Stimulated activated CD4-positive, alpha-beta T cell treated with anti-CD3 and anti-CD28 coated beads, Interleukin-2, amount 100 ng/mL, for 24 hours (primary cell): ENCODE data around the gene IER3.
"Not testable (repeated sequence)": the region's sequence is repeated elsewhere in the genome, so short reads cannot be mapped to it uniquely, and the experiment has no call there.

Source experiments
- DNase-seq, 2 donors: peaks; one replicate each; pipeline ENCODE4 v3.0.0-alpha.2; 2020

Gene IER3

DNA sequence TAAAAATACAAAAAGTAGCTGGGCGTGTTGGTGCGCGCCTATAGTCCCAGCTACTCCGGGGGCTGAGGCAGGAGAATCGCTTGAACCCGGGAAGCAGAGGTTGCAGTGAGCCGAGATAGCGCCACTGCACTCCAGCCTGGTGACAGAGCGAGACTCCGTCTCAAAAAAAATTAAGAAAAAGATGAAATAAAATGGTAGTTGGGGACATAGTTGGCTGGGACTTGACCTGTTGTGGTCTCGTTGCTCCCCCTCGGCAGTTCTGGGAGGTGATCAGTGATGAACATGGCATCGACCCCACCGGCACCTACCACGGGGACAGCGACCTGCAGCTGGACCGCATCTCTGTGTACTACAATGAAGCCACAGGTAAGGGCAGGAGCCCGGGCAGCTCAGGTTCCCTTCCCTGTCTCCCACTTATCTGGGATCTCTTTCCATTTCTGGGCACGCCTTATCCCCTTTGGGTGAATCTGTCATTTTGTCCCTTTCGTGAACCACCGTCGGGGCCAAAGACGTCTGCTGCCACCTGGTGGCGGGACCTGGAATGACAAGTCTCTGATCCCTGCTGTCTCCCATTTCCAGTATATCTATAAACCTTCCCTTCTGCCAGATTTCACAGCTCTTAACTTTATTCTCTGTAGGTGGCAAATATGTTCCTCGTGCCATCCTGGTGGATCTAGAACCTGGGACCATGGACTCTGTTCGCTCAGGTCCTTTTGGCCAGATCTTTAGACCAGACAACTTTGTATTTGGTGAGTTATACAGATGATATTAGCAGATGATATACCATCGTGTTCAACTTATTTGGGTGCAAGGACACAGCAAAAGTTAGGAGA, 21.9 kb downstream of the IER3 start:
- DNase-seq = peak; percentile 86 to 92

DNA sequence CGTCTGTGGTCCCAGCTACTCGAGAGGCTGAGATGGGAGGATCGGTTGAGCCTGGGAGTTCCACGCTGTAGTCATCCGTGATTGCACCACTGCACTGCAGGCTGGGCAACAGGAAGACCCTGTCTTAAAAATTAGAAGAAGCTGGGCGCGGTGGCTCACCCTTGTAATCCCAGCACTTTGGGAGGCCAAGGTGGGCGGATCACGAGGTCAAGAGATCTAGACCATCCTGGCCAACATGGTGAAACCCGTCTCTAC, 22.4 kb downstream of the IER3 start:
- DNase-seq = peak in 1 of 2 donors; percentile 41

- DNase-seq = peak; percentile 98
Measured at GRCh38 chr6:30721198-30722024, 22.9 kb downstream of the IER3 start.

DNA sequence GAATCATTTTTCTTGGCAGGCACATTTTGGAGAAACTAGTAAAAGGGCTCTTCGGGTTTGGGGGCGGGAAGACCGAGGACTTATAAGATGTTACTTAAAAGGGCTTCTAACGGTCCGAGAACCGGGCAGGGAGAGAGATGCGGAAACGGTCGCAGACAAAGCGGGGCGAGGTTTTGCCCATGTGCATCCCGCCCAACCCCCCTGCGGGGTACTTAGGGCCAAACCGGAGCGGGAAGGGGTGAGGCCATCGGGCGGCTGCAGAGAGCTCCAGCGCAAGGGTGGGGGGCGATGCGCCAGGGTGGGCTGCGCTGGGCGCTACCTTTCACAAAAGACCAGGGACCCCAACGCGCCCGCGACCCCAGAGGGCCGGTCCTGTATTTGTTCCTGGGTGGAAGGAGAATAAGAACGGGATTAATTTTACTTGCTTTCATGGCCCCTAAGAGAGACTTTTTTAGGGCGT, 23.6 kb downstream of the IER3 start:
- peak; percentile 71 to 76 for DNase-seq

- peak; percentile 95 for DNase-seq
Measured at GRCh38 chr6:30719791-30720737, 24.3 kb downstream of the IER3 start, which contains the start of gene TUBB. Gene TUBB, plus strand, starts transcription at chr6:30720352. Its CDS starts 155 bp downstream, at chr6:30720507.

DNA sequence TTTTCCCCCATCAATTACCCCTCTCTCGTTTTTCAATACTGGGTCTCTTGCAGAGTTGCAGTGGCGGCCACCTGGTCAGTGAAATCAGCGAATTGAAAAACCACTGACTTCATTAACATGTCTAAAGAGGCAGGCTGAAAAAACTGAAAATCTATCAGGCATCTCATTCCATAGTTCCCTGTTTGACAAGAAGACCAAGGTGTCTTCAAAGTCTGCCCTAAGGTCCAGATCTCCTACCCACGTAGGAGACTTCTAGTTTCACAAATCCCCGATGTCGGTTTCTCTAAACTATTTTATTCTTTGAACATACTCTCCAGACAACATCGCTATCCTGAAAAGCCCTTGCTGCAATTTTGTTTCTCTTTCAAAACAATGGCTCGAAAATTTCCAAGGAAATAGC, 25.0 kb downstream of the IER3 start:
- DNase-seq = no peak

- not testable (repeated sequence) for DNase-seq
Measured at GRCh38 chr6:30717845-30718720, 26.3 kb downstream of the IER3 start.

DNA sequence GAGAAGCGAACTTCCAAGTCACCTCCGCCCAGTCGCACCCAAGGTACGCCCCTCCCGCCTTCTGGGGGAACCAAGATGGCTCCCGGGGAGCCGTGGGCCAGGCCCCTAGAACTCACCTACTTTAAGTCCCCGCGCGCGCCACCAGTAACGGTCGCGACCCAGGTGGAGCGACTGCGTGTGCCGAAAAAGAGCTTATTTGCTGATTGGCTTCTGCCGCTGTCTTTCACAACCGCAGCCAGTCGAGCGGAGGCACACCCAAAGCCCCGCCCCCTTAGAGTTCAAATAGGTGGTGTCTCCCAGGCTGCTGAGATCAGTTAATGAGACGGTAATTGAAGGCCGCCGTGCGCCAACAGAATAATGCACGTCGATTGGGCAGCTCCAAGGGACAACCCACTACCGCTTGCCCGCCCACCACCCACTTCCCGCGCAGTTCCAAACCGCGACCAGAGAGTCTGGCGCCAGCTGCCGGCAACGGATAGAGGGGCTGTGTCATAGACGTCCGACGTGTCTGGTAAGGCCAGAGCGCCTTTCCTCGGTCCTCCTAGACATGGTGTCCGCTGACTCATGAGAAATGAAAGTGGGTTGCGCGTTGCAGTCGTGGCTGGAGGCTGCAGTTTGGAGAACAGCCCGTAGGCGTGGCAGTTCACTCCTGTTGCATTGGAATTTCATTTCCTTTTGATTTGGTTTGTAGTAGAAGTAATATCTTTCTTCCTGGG, 27.1 kb downstream of the IER3 start, which contains the start of gene MDC1:
Gene MDC1 (minus strand): TSS at position 153 of the 716 bp plus-strand sequence. CDS start 2,106 bp downstream, outside the sequence.
- DNase-seq = peak; percentile 99

GRCh38 chr6:30716879-30717128, 27.5 kb downstream of the IER3 start:
- DNase-seq = no peak

DNA sequence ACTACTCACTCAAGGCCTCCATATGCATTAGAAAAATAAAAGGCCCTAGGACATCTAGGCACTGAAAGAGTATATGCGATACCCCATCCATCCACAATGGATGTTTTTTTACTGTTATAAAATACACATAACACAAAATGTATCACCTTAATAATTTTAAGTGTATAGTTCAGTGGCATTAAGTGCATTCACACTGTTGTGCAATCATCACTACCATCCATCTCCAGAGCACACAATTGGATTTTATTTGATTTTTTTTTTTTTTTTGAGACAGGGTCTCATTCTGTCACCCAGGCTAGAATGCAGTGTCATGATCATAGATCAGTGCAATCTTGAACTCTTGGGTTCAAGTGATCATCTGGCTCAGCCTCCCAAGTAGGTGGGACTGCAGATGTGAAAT, 30.1 kb downstream of the IER3 start:
- DNase-seq = no peak

- DNase-seq = no peak
Measured at GRCh38 chr6:30712441-30712945, 31.9 kb downstream of the IER3 start.

DNA sequence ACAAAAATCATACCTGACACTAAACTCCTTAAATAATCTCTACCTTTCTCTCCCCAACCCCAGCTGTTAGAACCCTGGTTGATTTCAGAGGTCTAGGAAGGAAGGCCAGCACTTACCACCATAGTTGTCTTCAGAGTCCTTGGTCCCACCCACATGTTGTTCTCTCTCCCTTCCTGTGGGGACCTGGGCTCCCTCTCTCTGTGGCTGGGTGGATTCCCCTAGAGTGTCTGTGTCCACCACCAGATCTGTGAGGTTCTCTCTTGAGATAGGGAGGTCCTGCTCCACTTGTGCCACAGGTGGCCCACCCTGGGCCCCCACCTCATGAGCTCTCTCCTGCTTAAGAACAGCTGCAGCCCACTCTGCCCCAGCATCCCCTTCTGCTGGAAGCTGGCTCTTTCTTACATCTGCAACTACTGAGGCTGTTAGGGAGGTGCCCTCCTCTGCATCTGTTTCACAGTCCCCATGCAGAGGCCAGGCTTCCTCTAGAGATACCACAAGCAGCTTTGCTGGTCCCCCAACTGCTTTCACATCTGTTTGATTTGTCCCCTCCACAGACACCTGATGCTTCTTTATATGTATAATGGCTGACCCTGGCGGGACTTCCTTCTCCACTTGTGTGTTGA, 32.5 kb downstream of the IER3 start:
- no peak for DNase-seq

- no peak for DNase-seq
Measured at GRCh38 chr6:30709101-30709868, 35.1 kb downstream of the IER3 start.

DNA sequence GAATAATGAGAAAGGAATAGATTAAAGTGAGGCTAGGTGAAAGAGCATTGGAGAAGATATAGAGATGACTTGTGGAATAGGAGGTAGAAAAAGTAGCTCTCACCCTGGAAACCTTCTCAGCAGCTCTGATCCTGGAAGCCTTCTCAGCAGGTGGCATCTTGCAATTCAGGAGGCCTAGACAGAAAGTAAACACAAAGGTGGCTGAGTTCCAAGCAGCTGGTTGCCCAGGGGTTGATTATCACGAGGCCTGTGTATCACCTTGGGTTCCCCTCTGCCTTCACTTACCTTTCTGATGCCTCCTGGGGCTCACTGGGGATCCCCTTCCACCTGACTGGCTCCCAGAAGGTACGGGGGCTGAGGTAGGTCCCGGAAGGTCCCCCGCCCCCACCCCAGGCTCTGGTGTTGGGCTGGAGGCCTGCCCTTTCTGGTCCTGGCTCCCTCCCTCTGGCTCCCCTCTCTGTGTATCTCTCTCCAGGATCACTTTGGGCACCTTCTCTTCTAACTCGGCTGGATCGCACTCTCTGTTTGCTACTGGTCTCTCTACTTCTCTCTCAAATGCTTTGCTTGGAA, 37.0 kb downstream of the IER3 start:
- no peak for DNase-seq

- no peak for DNase-seq
Measured at GRCh38 chr6:30705620-30706019, 38.7 kb downstream of the IER3 start.

- DNase-seq = no peak
Measured at GRCh38 chr6:30703821-30704220, 40.5 kb downstream of the IER3 start.

GRCh38 chr6:30703011-30703410, 41.3 kb downstream of the IER3 start:
- DNase-seq = no peak

GRCh38 chr6:30700340-30700739, 44.0 kb downstream of the IER3 start:
- no peak for DNase-seq

DNA sequence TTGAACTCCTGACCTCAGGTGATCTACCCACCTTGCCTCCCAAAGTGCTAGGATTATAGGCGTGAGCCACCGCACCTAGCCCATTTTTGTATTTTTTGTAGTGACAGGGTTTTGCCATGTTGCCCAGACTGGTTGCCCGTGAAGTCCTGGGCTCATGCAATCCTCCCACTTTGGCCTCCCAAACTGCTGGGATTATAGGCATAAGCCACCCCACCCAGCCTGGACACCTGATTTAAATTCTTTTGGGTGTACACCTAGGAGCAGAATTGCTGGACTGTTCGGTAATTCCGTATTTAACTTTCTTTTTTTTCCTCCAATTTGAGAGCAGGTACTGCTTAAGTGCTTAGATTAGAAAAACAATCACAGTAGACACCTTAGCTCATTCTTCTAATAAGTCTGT, 47.9 kb downstream of the IER3 start:
- no peak for DNase-seq
